Measurements from ENCODE around the gene RNF5.

The RNF5 gene

GRCh38 chr6:32176476-32177182, 1.6 kb upstream of the RNF5 start (continued):
- TF ChIP-seq ZNF692 (tag by site-specific recombination; IDR thresholded peaks at IDR 0.05): no peak
- TF ChIP-seq ZNF391 (tag by site-specific recombination; IDR thresholded peaks at IDR 0.05; ENCODE audit: borderline replicate concordance, low read depth): 0 out of 2 replicates have a peak, but pooled peaks have one; percentile 44
- TF ChIP-seq IKZF3 (tag by site-specific recombination; IDR thresholded peaks at IDR 0.05): peak; percentile 65
- no peak for TF ChIP-seq ZNF423 (tag by site-specific recombination; IDR thresholded peaks at IDR 0.05)
- peak; percentile 48; the same call in 1 of the 2 replicates for TF ChIP-seq ZNF324 (tag by site-specific recombination; IDR thresholded peaks at IDR 0.05)
- no peak for TF ChIP-seq ZNF707 (tag by site-specific recombination; IDR thresholded peaks at IDR 0.05)
- TF ChIP-seq ZNF292 (tag by site-specific recombination; IDR thresholded peaks at IDR 0.05; ENCODE audit: borderline replicate concordance, low read depth): no peak
- TF ChIP-seq ZNF768 (tag by site-specific recombination; IDR thresholded peaks at IDR 0.05): no peak
- no peak for TF ChIP-seq FEZF1 (tag by site-specific recombination; IDR thresholded peaks at IDR 0.05)
- TF ChIP-seq ZNF223 (tag by site-specific recombination; IDR thresholded peaks at IDR 0.05): 0 out of 2 replicates have a peak, but pooled peaks have one; percentile 31
- TF ChIP-seq ZNF76 (tag by site-specific recombination; IDR thresholded peaks at IDR 0.05; ENCODE audit: borderline replicate concordance, low read depth): no peak
- TF ChIP-seq KLF7 (tag by site-specific recombination; IDR thresholded peaks at IDR 0.05; ENCODE audit: borderline replicate concordance): no peak; the same call in 1 of the 2 replicates
- TF ChIP-seq ZBTB17 (tag by site-specific recombination; IDR thresholded peaks at IDR 0.05): 0 out of 2 replicates have a peak, but pooled peaks have one; percentile 12
- peak; percentile 34; the same call in 1 of the 2 replicates for TF ChIP-seq ZNF2 (tag by site-specific recombination; IDR thresholded peaks at IDR 0.05)
- TF ChIP-seq ZNF398 (tag by site-specific recombination; IDR thresholded peaks at IDR 0.05): peak; percentile 91
- peak; percentile 73 for TF ChIP-seq ZBTB20 (tag by site-specific recombination; IDR thresholded peaks at IDR 0.05)
- TF ChIP-seq GLI4 (tag by site-specific recombination; IDR thresholded peaks at IDR 0.05): no peak
- 0 out of 2 replicates have a peak, but pooled peaks have one; percentile 5 for TF ChIP-seq MYNN (tag by site-specific recombination; IDR thresholded peaks at IDR 0.05; ENCODE audit: borderline replicate concordance)
- no peak for TF ChIP-seq ZNF561 (tag by site-specific recombination; IDR thresholded peaks at IDR 0.05; ENCODE audit: borderline replicate concordance)
- TF ChIP-seq KLF1 (tag by site-specific recombination; IDR thresholded peaks at IDR 0.05): peak; percentile 60; the same call in 1 of the 2 replicates
- 0 out of 2 replicates have a peak, but pooled peaks have one; percentile 5 for TF ChIP-seq BCL11B (tag by site-specific recombination; IDR thresholded peaks at IDR 0.05; ENCODE audit: low read depth)
- TF ChIP-seq ZNF366 (tag by site-specific recombination; conservative IDR thresholded peaks at IDR 0.05): peak; percentile 81
- TF ChIP-seq OVOL3 (tag by site-specific recombination; IDR thresholded peaks at IDR 0.05): 0 out of 2 replicates have a peak, but pooled peaks have one; percentile 32
- peak; percentile 95 for TF ChIP-seq PRDM1 (tag by site-specific recombination; IDR thresholded peaks at IDR 0.05)
- peak; percentile 66; the same call in 1 of the 2 replicates for TF ChIP-seq ZNF639 (tag by site-specific recombination; IDR thresholded peaks at IDR 0.05)
- peak; percentile 70 for TF ChIP-seq INSM2 (tag by site-specific recombination; IDR thresholded peaks at IDR 0.05)
- TF ChIP-seq WT1 (tag by site-specific recombination; IDR thresholded peaks at IDR 0.05): 0 out of 2 replicates have a peak, but pooled peaks have one; percentile 43
- TF ChIP-seq KLF17 (tag by site-specific recombination; IDR thresholded peaks at IDR 0.05): peak; percentile 32

All from HEK293 (cell line).